Endodermal cell (in vitro differentiated cells): ENCODE results near the gene RNF11. TPM values are rescaled to one million over a fixed set of nuclear protein-coding genes. Genes with fewer than 3 reads are reported as not detected.

Source experiments
- DNase-seq: peaks from one replicate; pipeline ENCODE4 v3.0.0-alpha.2; 2017
- H3K27ac ChIP-seq: 2 replicates; pipeline ENCODE4 v1.5.1; 2013; ENCODE audit warnings: mild to moderate bottlenecking, low read depth, low read length, moderate library complexity
- H3K27me3 ChIP-seq: 2 replicates; pipeline ENCODE4 v1.6.1; 2013; ENCODE audit warnings: mild to moderate bottlenecking, low read length, moderate library complexity; ENCODE audit not compliant: insufficient read depth, control insufficient read depth, poor library complexity, severe bottlenecking
- H3K36me3 ChIP-seq: 2 replicates; pipeline ENCODE4 v1.7.0; 2013; ENCODE audit warnings: mild to moderate bottlenecking, low read length, moderate library complexity; ENCODE audit not compliant: control insufficient read depth, insufficient read depth
- H3K4me1 ChIP-seq: one replicate; pipeline ENCODE4 v1.7.0; 2013; ENCODE audit warnings: low read length; ENCODE audit not compliant: control insufficient read depth, insufficient read depth
- H3K4me3 ChIP-seq: 2 replicates; pipeline ENCODE4 v1.5.1; 2013; ENCODE audit warnings: mild to moderate bottlenecking, low read length, moderate library complexity
- H3K9ac ChIP-seq: 2 replicates; pipeline ENCODE4 v1.6.1; 2013; ENCODE audit warnings: mild to moderate bottlenecking, low read length, moderate library complexity; ENCODE audit not compliant: poor library complexity, severe bottlenecking; ENCODE audit errors: extremely low read depth
- H3K9me3 ChIP-seq: 2 replicates; pipeline ENCODE4 v1.6.1; 2013; ENCODE audit warnings: mild to moderate bottlenecking, low read length, moderate library complexity; ENCODE audit not compliant: control insufficient read depth
- H3K27ac Mint-ChIP-seq: 2 replicates; pipeline ENCODE4 v1.8.0; 2020; ENCODE audit warnings: mixed read lengths
- H3K27me3 Mint-ChIP-seq: 2 replicates; pipeline ENCODE4 v1.8.0; 2021; ENCODE audit warnings: mild to moderate bottlenecking, mixed read lengths; ENCODE audit not compliant: insufficient read depth
- H3K36me3 Mint-ChIP-seq: 2 replicates; pipeline ENCODE4 v1.8.0; 2020; ENCODE audit warnings: low read depth, mixed read lengths
- H3K4me1 Mint-ChIP-seq: 2 replicates; pipeline ENCODE4 v1.8.0; 2020; ENCODE audit warnings: mixed read lengths
- H3K4me3 Mint-ChIP-seq: 2 replicates; pipeline ENCODE4 v1.8.0; 2020; ENCODE audit warnings: mild to moderate bottlenecking, moderate library complexity, mixed read lengths
- H3K9me3 Mint-ChIP-seq: 2 replicates; pipeline ENCODE4 v1.8.0; 2020; ENCODE audit warnings: mild to moderate bottlenecking, mixed read lengths
- CTCF ChIP-seq: fragments of 200-600 bp; sonication (generic); conservative IDR thresholded peaks from 2 replicates; pipeline ENCODE4 v1.5.0; 2021; ENCODE audit warnings: antibody characterized with exemption, mild to moderate bottlenecking
- WGBS, 2 experiments: methylation state at CpG; one replicate each; pipeline versions ENCODE4 v1.1.5 to v1.1.7; 2013; ENCODE audit warnings: missing lambda C conversion rate in 2 of 2, mixed read lengths in 1 of 2; ENCODE audit not compliant: insufficient coverage in 1 of 2, insufficient read length in 1 of 2; 5-methylcytosine and 5-hydroxymethylcytosine counted together
- total RNA-seq, 2 donors: library from RNA; stranded (reverse); fragmentation: NEBNext Ultra II Directional in 1 of 2; extraction: Animal tissue kit (Norgen Biotek cat#: 25700) in 1 of 2; gene quantifications; 2 replicates in 1 of 2; 3 replicates in 1 of 2; pipeline ENCODE4 v1.2.1, GENCODE V29; 2021

RNF11 gene
- total RNA-seq, 2 donors from 2014 or later, result 84.1 to 103 TPM

DNA sequence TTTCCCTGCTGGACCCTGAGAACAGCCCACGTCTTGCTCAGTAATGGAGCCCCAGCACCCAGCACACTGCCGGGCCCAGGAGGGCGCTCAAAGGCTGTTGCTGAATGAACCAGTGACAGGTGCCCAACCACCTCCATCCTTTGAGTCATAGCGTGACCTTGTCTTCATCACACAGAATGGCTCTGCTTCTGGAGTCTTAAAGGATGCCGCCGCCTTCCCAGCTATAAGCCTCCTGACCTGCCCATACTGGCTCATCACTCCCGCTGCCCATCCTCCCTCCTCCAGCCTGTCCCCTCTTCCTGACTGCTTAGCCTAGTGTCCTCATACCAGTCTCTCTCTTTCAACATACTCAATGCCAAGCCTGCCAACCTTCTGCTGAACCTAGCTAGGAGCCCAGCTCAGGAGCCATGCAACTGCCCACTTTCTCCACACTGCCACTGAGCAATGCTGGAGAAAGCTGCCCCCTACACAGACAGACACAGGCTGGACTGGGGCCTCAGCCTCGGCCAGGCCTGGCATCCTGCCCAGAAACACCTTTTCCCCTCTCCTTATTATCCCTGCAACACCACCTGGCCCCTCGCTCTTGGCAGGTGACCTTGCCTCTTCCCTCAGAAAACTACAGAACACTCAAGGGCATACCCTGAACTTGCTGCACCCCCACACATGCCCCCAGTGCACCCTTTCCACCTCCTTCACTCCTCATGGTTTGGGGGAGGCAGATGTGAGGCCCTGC is 80.2 kb downstream of the RNF11 start:
- no peaks in the 10 kb centered on the region for H3K27me3 Mint-ChIP-seq
- no peak overlapping the region for H3K27ac ChIP-seq
- 91 to 92% methylated on average over 6 to 9 of the region's 9 CpGs for WGBS, 2 experiments
- no peaks in the 10 kb centered on the region for H3K9me3 Mint-ChIP-seq
- H3K4me3 ChIP-seq, result no peak overlapping the region
- peaks cover 1% of the 10 kb centered on the region for H3K36me3 Mint-ChIP-seq
- H3K9me3 ChIP-seq, result no peaks in the 10 kb centered on the region
- H3K36me3 ChIP-seq, result no peaks in the 10 kb centered on the region
- peaks cover 14% of the 10 kb centered on the region for H3K4me1 Mint-ChIP-seq
- H3K4me1 ChIP-seq, result no peaks in the 10 kb centered on the region
- H3K4me3 Mint-ChIP-seq, result no peak overlapping the region
- no peaks in the 10 kb centered on the region for H3K27me3 ChIP-seq
- no peak for TF ChIP-seq CTCF
- peak overlapping the region; percentile 40 for H3K27ac Mint-ChIP-seq
- no peak overlapping the region for H3K9ac ChIP-seq
- DNase-seq, result no peak

- no peaks in the 10 kb centered on the region for H3K9me3 ChIP-seq
- H3K4me1 ChIP-seq, result peaks cover 4% of the 10 kb centered on the region
- H3K27me3 Mint-ChIP-seq, result no peaks in the 10 kb centered on the region
- no peak overlapping the region for H3K4me3 ChIP-seq
- no peak overlapping the region for H3K4me3 Mint-ChIP-seq
- no peak for TF ChIP-seq CTCF
- DNase-seq, result no peak
- 94 to 95% methylated on average over 3 to 4 of the region's 4 CpGs for WGBS, 2 experiments
- H3K27ac ChIP-seq, result no peak overlapping the region
- H3K27me3 ChIP-seq, result no peaks in the 10 kb centered on the region
- H3K27ac Mint-ChIP-seq, result no peak overlapping the region
- H3K36me3 ChIP-seq, result no peaks in the 10 kb centered on the region
- H3K9me3 Mint-ChIP-seq, result no peaks in the 10 kb centered on the region
- no peak overlapping the region for H3K9ac ChIP-seq
- H3K4me1 Mint-ChIP-seq, result peaks cover 19% of the 10 kb centered on the region
- H3K36me3 Mint-ChIP-seq, result peaks cover 1% of the 10 kb centered on the region
Measured at GRCh38 chr1:51316846-51317120, 80.7 kb downstream of the RNF11 start.

- no peaks in the 10 kb centered on the region for H3K9me3 ChIP-seq
- H3K9ac ChIP-seq, result no peak overlapping the region
- TF ChIP-seq CTCF, result no peak
- H3K36me3 ChIP-seq, result no peaks in the 10 kb centered on the region
- H3K27me3 ChIP-seq, result no peaks in the 10 kb centered on the region
- 85 to 91% methylated on average over 4 to 7 of the region's 7 CpGs for WGBS, 2 experiments
- H3K36me3 Mint-ChIP-seq, result peaks cover 1% of the 10 kb centered on the region
- H3K4me1 Mint-ChIP-seq, result peaks cover 24% of the 10 kb centered on the region
- no peak overlapping the region for H3K4me3 Mint-ChIP-seq
- H3K4me3 ChIP-seq, result no peak overlapping the region
- H3K4me1 ChIP-seq, result peaks cover 5% of the 10 kb centered on the region
- H3K9me3 Mint-ChIP-seq, result no peaks in the 10 kb centered on the region
- H3K27ac Mint-ChIP-seq, result no peak overlapping the region
- H3K27ac ChIP-seq, result no peak overlapping the region
- no peaks in the 10 kb centered on the region for H3K27me3 Mint-ChIP-seq
- DNase-seq, result peak; percentile 45
Measured at GRCh38 chr1:51317798-51318197, 81.7 kb downstream of the RNF11 start.
